Measurements from ENCODE around the gene HIBCH. TPM values are rescaled to one million over a fixed set of nuclear protein-coding genes. Genes with fewer than 3 reads are reported as not detected.

HIBCH gene
- polyA plus RNA-seq, 1 of the 3 experiments (the other 2 are of a cell fraction): 8.4 TPM

- 56% methylated on average over 4 of the region's 4 CpGs for WGBS (ENCODE audit: low lambda C conversion rate)
Measured at GRCh38 chr2:190327867-190328572, 8.4 kb upstream of the HIBCH start.

More at GRCh38 chr2:190327867-190328572, 8.4 kb upstream of the HIBCH start:
- Histone ChIP-seq H3K9me3 (no peaks in the 10 kb centered on the region), H3K9ac (no peak overlapping the region), H3K79me2 (ENCODE audit: insufficient read depth) (no peaks in the 10 kb centered on the region), H3K4me2 (no peak overlapping the region), H3K4me3 (ENCODE audit: low read depth in 2 of 2, low read length in 1 of 2) (no peak overlapping the region), H3K27ac (ENCODE audit: low read depth in 2 of 2, low read length in 1 of 2) (no peak overlapping the region), H2AFZ (ENCODE audit: low read depth) (no peak overlapping the region), H3K4me1 (ENCODE audit: control insufficient read depth in 1 of 2, insufficient read depth in 2 of 2, low read depth in 1 of 2, low read length in 1 of 2) (no peaks in the 10 kb centered on the region), H3K9me2 (no peaks in the 10 kb centered on the region), H3K36me3 (replicated peaks in 1 of 2; ENCODE audit: control insufficient read depth in 1 of 2, insufficient read depth in 2 of 2, low read length in 1 of 2) (no peaks in the 10 kb centered on the region), H4K20me1 (ENCODE audit: insufficient read depth) (no peaks in the 10 kb centered on the region), H3K27me3 (ENCODE audit: insufficient read depth) (no peaks in the 10 kb centered on the region), H3F3A (replicated peaks; ENCODE audit: insufficient read depth) (no peaks in the 10 kb centered on the region)
- no peak for DNase-seq
- POLR2A ChIA-PET: no interaction called here
- CTCF ChIA-PET: interaction anchor here (1.0 to 4.3 kb wide), 3 partner anchors 8 to 183 kb away, joined by 3 to 25 read pairs (median 6); partner anchors contain the start of gene HIBCH
- TF ChIP-seq NRF1 (IDR thresholded peaks at IDR 0.05; ENCODE audit: low read depth, low read length): no peak
- TF ChIP-seq CTCF (IDR thresholded peaks at IDR 0.05): no peak
- no peak for TF ChIP-seq RXRA (IDR thresholded peaks at IDR 0.05; ENCODE audit: borderline replicate concordance, low read depth)
- TF ChIP-seq EZH2phosphoT487 (IDR thresholded peaks at IDR 0.05; ENCODE audit: borderline replicate concordance, low read depth): no peak
- TF ChIP-seq FOXJ3 (CRISPR knock-in tag; IDR thresholded peaks at IDR 0.05): no peak
- TF ChIP-seq USF2 (IDR thresholded peaks at IDR 0.05; ENCODE audit: borderline replicate concordance, low read depth, low read length): no peak
- no peak for TF ChIP-seq SIN3A (IDR thresholded peaks at IDR 0.05; ENCODE audit: borderline replicate concordance, low read depth, low read length)
- TF ChIP-seq TCF12 (IDR thresholded peaks at IDR 0.05): no peak
- TF ChIP-seq IRF3 (IDR thresholded peaks at IDR 0.05; ENCODE audit: low read depth, low read length): no peak
- no peak for TF ChIP-seq ELF1 (IDR thresholded peaks at IDR 0.05)
- TF ChIP-seq RFX5 (IDR thresholded peaks at IDR 0.05; ENCODE audit: low read length): no peak
- no peak for TF ChIP-seq ZBTB33 (IDR thresholded peaks at IDR 0.05; ENCODE audit: borderline replicate concordance, low read depth)
- no peak for TF ChIP-seq MXI1 (IDR thresholded peaks at IDR 0.05; ENCODE audit: low read depth, low read length)
- TF ChIP-seq MAX (IDR thresholded peaks at IDR 0.05; ENCODE audit: low read depth): no peak
- TF ChIP-seq GABPA (IDR thresholded peaks at IDR 0.05; ENCODE audit: low read depth): no peak
- TF ChIP-seq POLR2AphosphoS5 (IDR thresholded peaks at IDR 0.05; ENCODE audit: low read depth, low read length): no peak

Data from SK-N-SH (cell line).